IMR-90 (cell line): ENCODE data around the gene FLOT2. TPM values are rescaled to one million over a fixed set of nuclear protein-coding genes. Genes with fewer than 3 reads are reported as not detected.

Experiments
- ATAC-seq: fragments of 200-7000 bp; cut with Tn5 transposase; 2 replicates; pipeline ENCODE4 v1.9.1; 2020; ENCODE audit warnings: low read depth, mild to moderate bottlenecking, moderate library complexity
- BruUV-seq: library from RNA; stranded (reverse); fragments of 400-500 nt; replicated peaks from 2 replicates; lab custom pipeline; 2021; lab: Mats Ljungman, UMichigan
- CTCF ChIA-PET: fragments of 300-600 bp; formaldehyde crosslinking; extraction: SDS; loops from one replicate; lab custom pipeline; 2021; ENCODE audit warnings: antibody characterized with exemption; lab: Yijun Ruan, JAX
- POLR2A ChIA-PET: fragments of 300-600 bp; sonication (Branson Sonifier 250); formaldehyde crosslinking; loops from one replicate; lab custom pipeline; 2022; ENCODE audit warnings: antibody characterized with exemption; ENCODE audit not compliant: unreplicated experiment; lab: Charles Lee
- DNase-seq: peaks from one replicate; pipeline ENCODE4 v3.0.0; 2013
- H2AFZ ChIP-seq: replicated peaks from 2 replicates; pipeline ENCODE3; 2013; ENCODE audit warnings: low read length, mild to moderate bottlenecking; ENCODE audit not compliant: poor library complexity
- H2AK5ac ChIP-seq: 2 replicates; pipeline ENCODE4 v1.6.1; 2013; ENCODE audit warnings: low read depth, low read length, inconsistent platforms
- H2AK9ac ChIP-seq: replicated peaks from 2 replicates; pipeline ENCODE3; 2013; ENCODE audit warnings: mild to moderate bottlenecking, low read depth, low read length, moderate library complexity; ENCODE audit not compliant: poor library complexity
- H2BK120ac ChIP-seq: 2 replicates; pipeline ENCODE4 v1.6.1; 2013; ENCODE audit warnings: low read depth, low read length, inconsistent platforms
- H2BK15ac ChIP-seq: 3 replicates; pipeline ENCODE4 v1.6.1; 2013; ENCODE audit warnings: low read depth, low read length, inconsistent platforms
- H2BK20ac ChIP-seq: 2 replicates; pipeline ENCODE4 v1.6.1; 2013; ENCODE audit warnings: low read depth, mild to moderate bottlenecking, inconsistent platforms, low read length, moderate library complexity
- H2BK5ac ChIP-seq: 2 replicates; pipeline ENCODE4 v1.6.1; 2013; ENCODE audit warnings: mild to moderate bottlenecking, low read depth, low read length, inconsistent platforms; ENCODE audit not compliant: poor library complexity, severe bottlenecking
- H3K14ac ChIP-seq: replicated peaks from 2 replicates; pipeline ENCODE4 v1.6.1; 2013; ENCODE audit warnings: low read depth, low read length, inconsistent platforms
- H3K18ac ChIP-seq: 2 replicates; pipeline ENCODE4 v1.6.1; 2013; ENCODE audit warnings: low read depth, low read length, control low read depth
- H3K23ac ChIP-seq: 2 replicates; pipeline ENCODE4 v1.6.1; 2013; ENCODE audit warnings: low read depth, low read length, inconsistent platforms
- H3K27ac ChIP-seq: 2 replicates; pipeline ENCODE4 v1.5.1; 2013; ENCODE audit warnings: mild to moderate bottlenecking, control low read depth, low read length; ENCODE audit not compliant: insufficient read depth
- H3K27me3 ChIP-seq: 2 replicates; pipeline ENCODE4 v1.6.1; 2013; ENCODE audit warnings: low read length; ENCODE audit not compliant: control insufficient read depth, insufficient read depth
- H3K36me3 ChIP-seq: 2 replicates; pipeline ENCODE4 v1.6.1; 2013; ENCODE audit warnings: low read length, mixed read lengths; ENCODE audit not compliant: control insufficient read depth, insufficient read depth
- H3K4ac ChIP-seq: 2 replicates; pipeline ENCODE4 v1.6.1; 2013; ENCODE audit warnings: low read depth, low read length, inconsistent platforms
- H3K4me1 ChIP-seq: 2 replicates; pipeline ENCODE4 v1.6.1; 2013; ENCODE audit warnings: low read length, mixed read lengths; ENCODE audit not compliant: control insufficient read depth, insufficient read depth
- H3K4me2 ChIP-seq: 2 replicates; pipeline ENCODE4 v1.6.1; 2013; ENCODE audit warnings: low read depth, mild to moderate bottlenecking, control low read depth, low read length, moderate library complexity
- H3K4me3 ChIP-seq: 2 replicates; pipeline ENCODE4 v1.5.1; 2013; ENCODE audit warnings: low read depth, mild to moderate bottlenecking, control low read depth, low read length, moderate library complexity; ENCODE audit not compliant: insufficient read depth
- H3K56ac ChIP-seq: 2 replicates; pipeline ENCODE4 v1.6.1; 2013; ENCODE audit warnings: low read length, inconsistent platforms; ENCODE audit not compliant: insufficient read depth; ENCODE audit errors: extremely low read depth
- H3K79me1 ChIP-seq, 2 experiments: 2 replicates each; pipeline ENCODE4 v1.6.1; 2013; ENCODE audit warnings: low read length in 2 of 2, inconsistent platforms in 1 of 2, low read depth in 1 of 2
- H3K9ac ChIP-seq: 2 replicates; pipeline ENCODE4 v1.6.1; 2013; ENCODE audit warnings: low read depth, low read length, control low read depth
- H3K9me1 ChIP-seq: 2 replicates; pipeline ENCODE4 v1.6.1; 2013; ENCODE audit warnings: low read length, inconsistent platforms; ENCODE audit not compliant: insufficient read depth
- H3K9me3 ChIP-seq: 2 replicates; pipeline ENCODE4 v1.6.1; 2013; ENCODE audit warnings: low read length; ENCODE audit not compliant: control insufficient read depth, insufficient read depth
- H4K20me1 ChIP-seq: 2 replicates; pipeline ENCODE4 v1.6.1; 2013; ENCODE audit warnings: low read length, inconsistent platforms; ENCODE audit not compliant: insufficient read depth
- H4K5ac ChIP-seq: 2 replicates; pipeline ENCODE4 v1.6.1; 2013; ENCODE audit warnings: mild to moderate bottlenecking, low read depth, low read length, control low read depth
- H4K8ac ChIP-seq, 2 experiments: 2 replicates each; pipeline ENCODE4 v1.6.1; 2013; ENCODE audit warnings: low read depth in 2 of 2, low read length in 2 of 2, control low read depth in 1 of 2, inconsistent platforms in 1 of 2
- H4K91ac ChIP-seq: 2 replicates; pipeline ENCODE4 v1.6.1; 2013; ENCODE audit warnings: low read depth, low read length, inconsistent platforms; ENCODE audit not compliant: insufficient read depth
- BHLHE40 ChIP-seq: fragments of 150-350 bp; IDR thresholded peaks from 2 replicates; pipeline ENCODE4 v1.6.1; 2016; ENCODE audit warnings: mild to moderate bottlenecking, low read depth, low read length
- CEBPB ChIP-seq: IDR thresholded peaks from 2 replicates; pipeline ENCODE4 v1.6.1; 2012; ENCODE audit warnings: low read depth, low read length, improper control_type of control experiment
- CHD1 ChIP-seq: IDR thresholded peaks from 2 replicates; pipeline ENCODE4 v1.6.1; 2012; ENCODE audit warnings: low read depth, low read length, improper control_type of control experiment
- ELK1 ChIP-seq: fragments of 150-350 bp; IDR thresholded peaks from 2 replicates; pipeline ENCODE4 v1.6.1; 2016; ENCODE audit warnings: low read depth, mild to moderate bottlenecking, low read length, moderate library complexity, borderline replicate concordance
- FOS ChIP-seq: fragments of 150-350 bp; IDR thresholded peaks from 2 replicates; pipeline ENCODE4 v1.6.1; 2016; ENCODE audit warnings: low read depth, low read length
- MAFK ChIP-seq: IDR thresholded peaks from 2 replicates; pipeline ENCODE4 v1.6.1; 2012; ENCODE audit warnings: low read depth, low read length, improper control_type of control experiment
- MAZ ChIP-seq: IDR thresholded peaks from 2 replicates; pipeline ENCODE4 v1.6.1; 2012; ENCODE audit warnings: low read depth, mild to moderate bottlenecking, low read length, improper control_type of control experiment, moderate library complexity, borderline replicate concordance
- MXI1 ChIP-seq: IDR thresholded peaks from 2 replicates; pipeline ENCODE4 v1.6.1; 2012; ENCODE audit warnings: low read depth, mild to moderate bottlenecking, low read length, moderate library complexity, borderline replicate concordance
- NFE2L2 ChIP-seq: fragments of 150-350 bp; IDR thresholded peaks from 2 replicates; pipeline ENCODE4 v1.6.1; 2016; ENCODE audit warnings: low read depth, mild to moderate bottlenecking, low read length
- POLR2A ChIP-seq: IDR thresholded peaks from 2 replicates; pipeline ENCODE4 v1.6.1; 2012; ENCODE audit warnings: mild to moderate bottlenecking, low read depth, low read length
- RAD21 ChIP-seq: IDR thresholded peaks from 2 replicates; pipeline ENCODE4 v1.6.1; 2012; ENCODE audit warnings: low read length, improper control_type of control experiment
- RCOR1 ChIP-seq: IDR thresholded peaks from 2 replicates; pipeline ENCODE4 v1.6.1; 2012; ENCODE audit warnings: mild to moderate bottlenecking, low read length, improper control_type of control experiment; ENCODE audit not compliant: insufficient replicate concordance
- RFX5 ChIP-seq: IDR thresholded peaks from 2 replicates; pipeline ENCODE4 v1.8.0; 2012; ENCODE audit warnings: low read depth, mild to moderate bottlenecking, low read length, moderate library complexity
- SMC3 ChIP-seq: fragments of 150-350 bp; IDR thresholded peaks from 2 replicates; pipeline ENCODE4 v1.6.1; 2016; ENCODE audit warnings: low read depth, mild to moderate bottlenecking, antibody characterized with exemption, low read length, moderate library complexity
- whole genome bisulfite sequencing, 2 experiments: methylation state at CpG; one replicate each; pipeline versions ENCODE4 v1.1.5 to v1.1.7; 2013; ENCODE audit warnings: missing lambda C conversion rate in 2 of 2; ENCODE audit not compliant: insufficient read length in 1 of 2; ENCODE audit errors: extremely low coverage in 2 of 2; 5-methylcytosine and 5-hydroxymethylcytosine counted together
- dilution Hi-C: fragments of 300-500 bp; cut with HindIII; formaldehyde crosslinking; loops from one replicate; pipeline ENCODE4 v1.14.3; 2018; ENCODE audit warnings: low sequenced_read_pairs; ENCODE audit not compliant: unreplicated experiment
- in situ Hi-C: fragments of 300-500 bp; cut with MboI; formaldehyde crosslinking; loops from 3 replicates; pipeline ENCODE4 v1.14.3; 2019; ENCODE audit warnings: low sequenced_read_pairs, inconsistent platforms, mixed read lengths
- intact Hi-C: fragments of 100-400 bp; cut with micrococcal nuclease; formaldehyde crosslinking; loops from 2 replicates; pipeline ENCODE4 v1.10.0; 2022
- polyA plus RNA-seq, 3 experiments: library from polyadenylated mRNA; depleted of rRNA; stranded (reverse); fragments of >200 nt; gene quantifications; 2 replicates each; pipeline ENCODE4 v1.2.3, GENCODE V29; 2012; ENCODE audit warnings: low replicate concordance in 1 of 3
- total RNA-seq: library from RNA; depleted of rRNA; stranded (reverse); fragments of >200 nt; gene quantifications from 2 replicates; pipeline ENCODE4 v1.2.3, GENCODE V29; 2012
- TF ChIP-seq, protein P1 (sequence below): fragments of 150-350 bp; IDR thresholded peaks from 2 replicates; pipeline ENCODE4 v1.6.1; 2017; ENCODE audit warnings: mild to moderate bottlenecking, antibody characterized with exemption, low read length, low read depth
- TF ChIP-seq, protein P2 (sequence below): conservative IDR thresholded peaks from 2 replicates; pipeline ENCODE4 v1.5.1; 2012; ENCODE audit warnings: mild to moderate bottlenecking, low read depth, low read length, improper control_type of control experiment

FLOT2 gene
- total and polyA plus RNA-seq, 2 of the 4 experiments (the other 2 are of a cell fraction) = 19.7 to 67.9 TPM

DNA sequence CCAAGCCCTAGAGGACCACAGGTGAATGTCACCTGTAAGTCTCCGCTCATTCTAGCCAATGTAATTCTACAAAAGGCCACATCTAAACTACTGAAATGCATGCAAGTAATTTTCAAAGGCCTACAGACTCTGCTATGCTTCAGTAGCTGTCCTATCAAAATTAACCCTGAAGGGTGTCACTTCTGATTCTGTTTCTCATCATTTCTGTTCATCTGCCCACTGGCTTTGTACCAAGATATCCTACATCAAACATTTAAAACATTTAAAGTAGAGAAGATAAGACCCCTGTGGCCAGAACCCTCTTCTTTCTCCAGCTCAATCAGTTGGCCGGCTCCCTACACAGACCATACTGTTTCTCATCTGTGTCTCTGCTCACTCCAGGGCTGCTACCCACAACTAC is 32.3 kb upstream of the FLOT2 start:
- Histone ChIP-seq H3K56ac (no peak overlapping the region), H4K20me1 (peaks cover 97% of the 10 kb centered on the region), H3K27ac (no peak overlapping the region), H2BK120ac (no peak overlapping the region), H3K79me1 (peaks cover 52 to 92% of the 10 kb centered on the region in 2 experiments), H2BK20ac (no peak overlapping the region), H3K23ac (no peak overlapping the region), H3K14ac (no peak overlapping the region), H3K4me1 (peaks cover 14% of the 10 kb centered on the region), H4K8ac (no peak overlapping the region), H3K4me2 (no peak overlapping the region), H3K27me3 (no peaks in the 10 kb centered on the region), H4K91ac (no peak overlapping the region), H2BK15ac (no peak overlapping the region), H4K5ac (no peak overlapping the region), H3K9ac (no peak overlapping the region), H2AFZ (no peak overlapping the region), H3K4ac (no peak overlapping the region), H3K18ac (no peak overlapping the region), H3K4me3 (no peak overlapping the region), H3K9me1 (peaks cover 25% of the 10 kb centered on the region), H2AK9ac (no peak overlapping the region), H2BK5ac (no peak overlapping the region), H3K36me3 (peaks cover 9% of the 10 kb centered on the region), H3K9me3 (peaks cover 8% of the 10 kb centered on the region), H2AK5ac (no peak overlapping the region)
- in situ Hi-C loops = no loop called here
- intact Hi-C loops = no loop called here
- ATAC-seq (no peak), DNase-seq (no peak)
- ChIA-PET CTCF (no interaction called here), POLR2A (no interaction called here)
- no TSS peak for BruUV-seq
- 100% methylated on average over 2 of the region's 2 CpGs; no CpG with 5 or more reads in 1 of the 2 experiments for WGBS, 2 experiments
- TF ChIP-seq RCOR1 (no peak), FOS (no peak), SMC3 (no peak), CHD1 (no peak), MAZ (no peak), MAFK (no peak), NFE2L2 (no peak), BHLHE40 (no peak), RFX5 (no peak), ELK1 (no peak), RAD21 (no peak), MXI1 (no peak), CEBPB (no peak), POLR2A (no peak)
- TF ChIP-seq, protein P1, sequence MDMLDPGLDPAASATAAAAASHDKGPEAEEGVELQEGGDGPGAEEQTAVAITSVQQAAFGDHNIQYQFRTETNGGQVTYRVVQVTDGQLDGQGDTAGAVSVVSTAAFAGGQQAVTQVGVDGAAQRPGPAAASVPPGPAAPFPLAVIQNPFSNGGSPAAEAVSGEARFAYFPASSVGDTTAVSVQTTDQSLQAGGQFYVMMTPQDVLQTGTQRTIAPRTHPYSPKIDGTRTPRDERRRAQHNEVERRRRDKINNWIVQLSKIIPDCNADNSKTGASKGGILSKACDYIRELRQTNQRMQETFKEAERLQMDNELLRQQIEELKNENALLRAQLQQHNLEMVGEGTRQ = no peak
- TF ChIP-seq, protein P2, sequence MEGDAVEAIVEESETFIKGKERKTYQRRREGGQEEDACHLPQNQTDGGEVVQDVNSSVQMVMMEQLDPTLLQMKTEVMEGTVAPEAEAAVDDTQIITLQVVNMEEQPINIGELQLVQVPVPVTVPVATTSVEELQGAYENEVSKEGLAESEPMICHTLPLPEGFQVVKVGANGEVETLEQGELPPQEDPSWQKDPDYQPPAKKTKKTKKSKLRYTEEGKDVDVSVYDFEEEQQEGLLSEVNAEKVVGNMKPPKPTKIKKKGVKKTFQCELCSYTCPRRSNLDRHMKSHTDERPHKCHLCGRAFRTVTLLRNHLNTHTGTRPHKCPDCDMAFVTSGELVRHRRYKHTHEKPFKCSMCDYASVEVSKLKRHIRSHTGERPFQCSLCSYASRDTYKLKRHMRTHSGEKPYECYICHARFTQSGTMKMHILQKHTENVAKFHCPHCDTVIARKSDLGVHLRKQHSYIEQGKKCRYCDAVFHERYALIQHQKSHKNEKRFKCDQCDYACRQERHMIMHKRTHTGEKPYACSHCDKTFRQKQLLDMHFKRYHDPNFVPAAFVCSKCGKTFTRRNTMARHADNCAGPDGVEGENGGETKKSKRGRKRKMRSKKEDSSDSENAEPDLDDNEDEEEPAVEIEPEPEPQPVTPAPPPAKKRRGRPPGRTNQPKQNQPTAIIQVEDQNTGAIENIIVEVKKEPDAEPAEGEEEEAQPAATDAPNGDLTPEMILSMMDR = no peak
- dilution Hi-C loops = no loop called here
